Measurements from ENCODE around the gene PIK3R3.
"Not testable (repeated sequence)": the region's sequence is repeated elsewhere in the genome, so short reads cannot be mapped to it uniquely, and the experiment has no call there.

- TF ChIP-seq, protein P1, sequence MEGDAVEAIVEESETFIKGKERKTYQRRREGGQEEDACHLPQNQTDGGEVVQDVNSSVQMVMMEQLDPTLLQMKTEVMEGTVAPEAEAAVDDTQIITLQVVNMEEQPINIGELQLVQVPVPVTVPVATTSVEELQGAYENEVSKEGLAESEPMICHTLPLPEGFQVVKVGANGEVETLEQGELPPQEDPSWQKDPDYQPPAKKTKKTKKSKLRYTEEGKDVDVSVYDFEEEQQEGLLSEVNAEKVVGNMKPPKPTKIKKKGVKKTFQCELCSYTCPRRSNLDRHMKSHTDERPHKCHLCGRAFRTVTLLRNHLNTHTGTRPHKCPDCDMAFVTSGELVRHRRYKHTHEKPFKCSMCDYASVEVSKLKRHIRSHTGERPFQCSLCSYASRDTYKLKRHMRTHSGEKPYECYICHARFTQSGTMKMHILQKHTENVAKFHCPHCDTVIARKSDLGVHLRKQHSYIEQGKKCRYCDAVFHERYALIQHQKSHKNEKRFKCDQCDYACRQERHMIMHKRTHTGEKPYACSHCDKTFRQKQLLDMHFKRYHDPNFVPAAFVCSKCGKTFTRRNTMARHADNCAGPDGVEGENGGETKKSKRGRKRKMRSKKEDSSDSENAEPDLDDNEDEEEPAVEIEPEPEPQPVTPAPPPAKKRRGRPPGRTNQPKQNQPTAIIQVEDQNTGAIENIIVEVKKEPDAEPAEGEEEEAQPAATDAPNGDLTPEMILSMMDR (IDR thresholded peaks at IDR 0.05 in 2 of 3, conservative IDR thresholded peaks at IDR 0.05 in 1 of 3; ENCODE audit: borderline replicate concordance in 1 of 3, insufficient read depth in 1 of 3, low read depth in 2 of 3, low read length in 2 of 3): not testable (repeated sequence)
- TF ChIP-seq ELF1 (IDR thresholded peaks at IDR 0.05; ENCODE audit: borderline replicate concordance, low read depth); EZH2 (IDR thresholded peaks at IDR 0.05); EZH2phosphoT487 (IDR thresholded peaks at IDR 0.05; ENCODE audit: borderline replicate concordance); ZNF274 (IDR thresholded peaks at IDR 0.05; ENCODE audit: low read depth, low read length); ATF3 (IDR thresholded peaks at IDR 0.05); YY1 (IDR thresholded peaks at IDR 0.05; ENCODE audit: extremely low read depth, insufficient replicate concordance, low read depth, low read length); POLR2A (IDR thresholded peaks at IDR 0.05; ENCODE audit: borderline replicate concordance, extremely low read depth, insufficient read depth, insufficient read length); JUND (IDR thresholded peaks at IDR 0.05); RAD21 (IDR thresholded peaks at IDR 0.05; ENCODE audit: low read depth); POLR2AphosphoS5 (IDR thresholded peaks at IDR 0.05; ENCODE audit: low read depth, low read length): not testable (repeated sequence)
These were observed 75.2 kb downstream of the PIK3R3 start for GRCh38 chr1:46057215-46057614.
